HG03280 (cell line): ENCODE results near the gene TEKTIP1.
"Not testable (repeated sequence)": the region's sequence is repeated elsewhere in the genome, so short reads cannot be mapped to it uniquely, and the experiment has no call there.

Experiments
- ATAC-seq: cut with Tn5 transposase; IDR thresholded peaks from one replicate; pipeline ENCODE4 v1.9.1; 2021; ENCODE audit warnings: mild to moderate bottlenecking, moderate library complexity; ENCODE audit not compliant: unreplicated experiment

TEKTIP1 gene

DNA sequence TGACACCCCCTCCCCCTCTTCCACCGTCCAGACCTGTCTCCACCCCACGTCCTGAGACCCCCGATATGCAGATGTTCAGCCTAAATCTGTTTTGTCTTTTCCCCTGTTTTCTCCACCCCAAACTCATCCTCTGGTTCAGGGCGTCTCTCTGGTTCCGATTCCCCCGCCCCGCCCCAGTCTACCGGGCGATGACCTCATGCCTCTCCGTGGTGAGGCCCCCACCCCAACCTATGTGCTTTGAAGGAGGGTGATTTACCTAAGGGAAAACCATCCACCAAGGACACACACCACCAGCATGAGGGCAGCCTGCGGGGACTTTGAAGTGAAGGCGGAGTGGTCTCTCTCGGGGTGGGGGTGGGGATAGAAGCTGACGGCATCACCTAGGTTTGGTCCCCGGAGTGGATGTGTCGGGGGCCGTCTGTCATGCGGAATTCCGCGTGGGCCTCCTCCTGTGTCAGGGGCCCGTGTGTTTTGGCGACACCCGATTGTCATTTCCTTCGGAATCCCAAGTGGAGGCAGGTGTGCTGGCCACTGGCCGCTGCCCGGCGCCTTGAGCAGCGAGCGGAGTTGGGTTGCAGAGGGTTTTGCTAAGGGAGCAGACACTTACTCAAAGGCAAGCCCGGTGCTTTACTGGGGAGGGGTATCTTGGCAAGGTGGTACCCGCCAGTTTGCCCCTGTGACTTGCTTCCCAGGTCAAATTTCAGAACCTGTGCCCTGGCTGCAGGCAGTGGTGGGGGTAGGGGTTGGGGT lies 31.4 kb upstream of the TEKTIP1 start:
- ATAC-seq, result no peak

- not testable (repeated sequence) for ATAC-seq
Observed at GRCh38 chr19:3508121-3508661, 30.8 kb upstream of the TEKTIP1 start.

GRCh38 chr19:3508771-3509535 lies 30.0 kb upstream of the TEKTIP1 start:
- ATAC-seq, result no peak

DNA sequence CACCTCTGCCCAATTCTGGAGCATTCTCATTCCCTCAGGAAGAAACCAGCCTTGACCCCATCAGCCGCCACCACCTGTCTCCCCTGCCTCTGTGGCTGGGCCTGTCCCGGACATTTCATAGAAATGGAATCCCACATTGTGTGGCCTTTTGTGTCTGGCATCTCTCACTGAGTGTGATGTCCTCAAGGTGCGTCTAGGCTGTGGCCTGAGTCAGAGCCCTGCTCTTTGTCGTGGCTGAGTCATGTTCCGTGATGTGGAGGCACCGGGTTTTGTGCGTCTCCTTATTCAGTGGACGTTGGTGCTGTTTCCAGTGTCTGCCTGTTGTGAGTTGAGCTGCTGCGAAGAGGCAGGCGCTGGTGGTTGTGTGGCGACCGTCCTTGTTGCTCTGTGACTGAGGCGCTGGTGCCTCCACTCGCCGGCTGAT lies 29.4 kb upstream of the TEKTIP1 start:
- no peak for ATAC-seq

- ATAC-seq, result no peak
Observed at GRCh38 chr19:3510727-3511126, 28.2 kb upstream of the TEKTIP1 start.

- no peak for ATAC-seq
Observed at GRCh38 chr19:3511506-3512251, 27.3 kb upstream of the TEKTIP1 start.

- no peak for ATAC-seq
Observed at GRCh38 chr19:3512562-3513228, 26.3 kb upstream of the TEKTIP1 start.

DNA sequence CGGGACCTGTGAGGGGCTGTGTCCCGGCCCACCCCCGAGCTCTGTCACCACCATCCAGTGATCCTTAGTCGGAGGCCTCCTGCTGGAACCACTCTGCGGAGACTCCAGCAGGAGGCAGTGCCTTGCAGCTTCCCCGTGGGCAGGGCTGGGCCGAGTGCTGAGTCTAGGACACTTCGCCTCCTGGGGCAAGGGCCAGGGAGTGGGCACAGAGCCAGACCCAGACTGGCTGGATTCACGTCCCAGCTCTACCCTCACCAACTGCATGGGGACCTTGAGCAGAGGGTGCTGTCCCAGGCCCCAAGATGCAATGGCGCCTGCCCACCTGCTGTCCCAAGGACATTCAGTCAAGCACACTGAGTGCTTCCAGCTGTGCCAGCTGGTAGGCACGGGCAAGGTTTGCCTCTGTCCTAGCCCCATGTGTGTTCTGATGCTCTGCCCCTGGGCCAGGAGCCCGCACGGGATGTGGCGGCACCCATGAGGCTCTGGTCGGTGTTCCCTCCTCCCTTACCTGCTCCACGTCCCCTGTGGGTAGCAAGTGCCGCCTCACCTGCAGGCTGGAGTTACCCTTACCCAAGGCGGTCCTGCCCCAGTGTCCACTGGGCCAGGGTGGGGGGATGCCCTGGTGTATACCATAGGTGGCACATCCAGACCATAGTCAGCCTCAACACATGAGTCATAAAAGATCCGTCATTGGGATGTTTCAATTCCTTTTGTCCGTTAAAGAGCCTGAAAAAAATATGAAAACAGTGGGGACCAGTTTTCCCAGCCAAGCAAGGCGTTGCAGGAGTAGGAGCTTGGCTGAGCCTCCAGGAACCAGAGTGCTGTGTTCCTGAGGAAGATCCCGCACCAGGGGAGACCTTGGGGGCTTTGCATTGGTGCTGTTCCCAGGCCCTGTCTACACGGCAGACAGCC lies 25.5 kb upstream of the TEKTIP1 start:
- no peak for ATAC-seq

GRCh38 chr19:3514930-3515329 lies 24.0 kb upstream of the TEKTIP1 start:
- no peak for ATAC-seq

- no peak for ATAC-seq
Observed at GRCh38 chr19:3515891-3516422, 23.0 kb upstream of the TEKTIP1 start.

- ATAC-seq, result no peak
Observed at GRCh38 chr19:3516675-3517207, 22.2 kb upstream of the TEKTIP1 start.

- ATAC-seq, result no peak
Observed at GRCh38 chr19:3517638-3518037, 21.3 kb upstream of the TEKTIP1 start.

GRCh38 chr19:3518255-3518654 lies 20.7 kb upstream of the TEKTIP1 start:
- no peak for ATAC-seq

GRCh38 chr19:3518659-3519058 lies 20.3 kb upstream of the TEKTIP1 start:
- ATAC-seq, result no peak

DNA sequence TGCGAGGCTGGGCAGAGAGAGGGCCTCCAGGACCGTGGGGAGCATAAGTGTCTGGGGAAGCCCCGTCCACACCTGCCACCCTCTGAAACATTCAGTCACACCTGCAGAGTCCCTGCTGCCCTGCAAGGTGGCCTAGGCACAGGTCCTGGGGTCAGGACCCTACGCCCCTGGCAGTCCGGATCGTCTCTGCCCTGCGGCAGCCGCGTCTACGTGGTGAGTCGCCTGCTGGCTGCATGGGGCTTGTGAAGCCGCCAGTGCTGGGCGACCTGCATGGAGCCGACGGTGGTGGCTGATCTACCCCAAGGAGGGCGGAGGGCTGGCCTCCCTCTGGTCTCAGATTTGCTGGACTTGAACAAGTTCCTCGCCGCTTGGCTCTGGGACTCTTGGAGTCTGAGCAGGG lies 19.8 kb upstream of the TEKTIP1 start:
- no peak for ATAC-seq

DNA sequence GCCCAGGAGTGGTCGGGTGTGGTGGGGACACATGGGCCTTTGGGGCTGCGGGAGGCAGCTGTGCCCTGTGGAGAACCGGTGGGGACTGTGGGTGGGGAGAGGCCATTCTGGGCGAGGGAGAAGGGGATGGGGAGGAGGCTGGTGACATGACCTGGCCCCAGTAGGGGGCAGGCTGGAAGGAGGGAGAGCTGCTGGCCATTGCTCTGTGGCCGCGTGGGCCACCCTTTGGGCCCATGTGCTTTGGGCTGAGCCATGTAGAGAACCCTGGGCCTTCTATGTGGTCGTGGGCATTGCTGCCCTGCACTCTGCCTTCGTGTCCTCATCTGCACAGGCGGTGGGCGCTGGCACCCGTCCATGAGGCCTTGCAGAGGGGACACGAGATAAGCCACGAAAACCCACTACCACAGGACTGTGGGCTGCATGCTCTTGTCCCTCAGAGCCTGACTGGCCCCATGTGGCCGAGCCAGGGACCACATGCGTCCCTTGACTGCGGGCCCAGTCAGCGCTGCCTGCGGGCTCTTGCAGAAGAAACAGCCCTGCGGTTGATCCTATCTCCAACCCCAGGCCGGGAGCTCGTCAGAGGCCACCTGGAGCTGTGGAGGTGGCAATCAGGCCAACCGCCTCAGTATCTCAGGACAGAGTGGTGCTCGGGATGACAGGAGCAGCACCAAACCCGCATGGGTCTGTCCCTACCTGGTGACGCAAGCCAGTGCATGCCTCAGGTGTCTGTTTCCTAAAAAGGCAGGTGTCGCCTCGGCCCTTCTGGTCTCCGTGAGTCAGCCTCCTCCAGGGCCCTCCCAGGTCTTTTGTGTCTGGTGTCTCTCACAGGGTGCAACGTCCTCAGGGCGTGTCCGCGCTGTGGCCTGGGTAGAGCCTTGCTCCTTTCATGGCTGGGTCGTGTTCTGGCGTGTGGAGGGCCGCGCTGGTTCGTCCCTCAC lies 18.5 kb upstream of the TEKTIP1 start:
- no peak for ATAC-seq

DNA sequence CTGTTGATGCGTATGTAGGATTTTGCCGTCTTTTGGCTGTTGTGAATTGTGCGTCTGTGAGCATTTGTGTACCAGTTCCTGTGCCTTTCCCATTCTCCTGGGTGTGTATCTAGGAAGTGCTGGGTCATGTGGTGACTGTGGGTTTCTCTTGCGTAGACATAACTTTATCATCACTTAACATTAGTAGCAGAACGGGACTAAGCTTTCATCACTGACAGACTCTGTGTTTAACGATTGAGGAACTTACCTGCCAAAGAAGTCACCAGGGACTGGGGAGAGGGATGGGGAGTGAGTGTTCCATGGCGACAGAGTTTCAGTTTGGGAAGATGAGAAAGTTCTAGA lies 17.9 kb upstream of the TEKTIP1 start:
- ATAC-seq, result no peak
